GM21786 (cell line): ENCODE data around the gene MIB2.

Source experiments
- ATAC-seq: cut with Tn5 transposase; IDR thresholded peaks from one replicate; pipeline ENCODE4 v1.9.1; 2021; ENCODE audit not compliant: unreplicated experiment

MIB2 gene

DNA sequence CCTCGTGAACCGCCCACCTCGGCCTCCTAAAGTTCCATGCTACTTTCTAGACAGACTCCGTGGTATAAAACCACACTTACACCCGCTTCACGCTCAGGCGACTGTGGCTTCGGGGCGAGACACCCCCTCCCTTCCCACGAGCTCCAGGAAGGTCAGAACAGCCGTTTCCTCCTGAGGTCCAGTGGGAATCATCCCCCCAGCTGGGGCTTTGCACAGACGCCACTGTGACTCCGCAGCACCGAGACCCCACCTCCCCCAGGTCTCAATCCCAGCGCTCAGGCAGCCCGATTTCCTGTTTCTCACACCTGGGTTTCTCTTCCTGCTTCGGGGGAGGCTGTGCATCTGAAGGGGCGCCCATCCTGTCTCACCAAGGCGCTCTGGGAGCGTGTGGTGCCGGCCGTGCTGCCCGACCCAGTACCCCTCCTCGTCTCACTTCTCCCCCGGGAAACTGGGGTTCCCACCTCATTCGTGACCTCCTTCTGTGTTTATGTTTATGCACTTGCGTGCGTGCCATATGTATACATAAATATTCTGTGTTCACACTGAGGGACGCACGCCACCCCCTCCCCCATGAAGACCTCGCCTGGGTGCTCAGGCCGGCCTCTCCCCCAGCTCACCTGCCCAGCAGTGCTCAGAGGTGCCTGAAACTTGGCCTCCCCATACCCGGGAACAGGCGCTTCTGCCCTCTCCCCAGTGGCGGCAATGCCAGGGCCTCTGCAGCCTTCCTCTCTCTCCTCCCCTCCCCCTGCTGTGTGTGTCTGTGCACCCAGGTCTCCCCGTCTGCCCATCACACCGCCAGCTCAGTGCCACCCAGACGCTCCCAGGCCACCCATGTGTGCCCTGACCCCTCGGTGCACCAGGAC is 62.6 kb downstream of the MIB2 start:
- peak; percentile 66 for ATAC-seq

DNA sequence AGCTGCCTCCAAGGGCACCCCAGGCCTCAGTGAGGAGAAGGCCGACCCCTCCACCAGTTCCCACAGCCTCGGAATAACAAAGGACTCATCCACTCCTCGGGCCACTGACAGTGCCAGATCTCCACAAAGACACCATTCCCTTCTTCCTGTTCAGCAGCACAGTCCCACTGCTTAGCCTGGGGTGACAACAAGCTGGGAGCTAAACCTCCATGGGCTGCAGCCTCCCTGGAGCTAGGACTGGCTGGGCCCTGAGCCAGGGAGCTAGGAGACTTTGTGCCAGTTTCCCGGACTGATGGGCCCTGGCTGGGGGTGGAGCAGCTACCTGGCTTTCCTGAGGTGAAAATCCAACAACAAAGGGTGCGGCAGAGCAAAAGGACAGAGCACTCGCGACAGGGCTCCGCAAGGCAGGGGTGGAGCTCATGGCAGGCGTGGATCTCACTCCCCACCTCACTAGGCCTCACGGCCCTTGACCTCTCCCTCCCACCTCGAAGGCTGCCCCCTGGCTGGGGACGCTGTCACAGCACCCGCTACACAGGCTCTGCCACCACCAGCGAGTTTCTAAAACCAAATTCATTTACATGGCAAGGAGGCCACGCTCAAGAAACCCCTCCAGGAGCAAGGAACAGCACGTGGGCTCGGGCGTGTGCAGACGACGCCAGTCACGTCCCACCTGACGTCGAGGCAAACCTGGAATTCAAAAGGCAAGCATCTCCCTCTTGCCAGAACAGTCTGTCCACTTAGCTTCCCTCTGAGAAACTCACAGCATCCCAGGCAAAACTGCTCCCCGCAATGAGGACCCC is 63.5 kb downstream of the MIB2 start:
- ATAC-seq: no peak
